Epithelial cell of proximal tubule (primary cell): Measurements from ENCODE around the gene ARID2. TPM values are rescaled to one million over a fixed set of nuclear protein-coding genes. Genes with fewer than 3 reads are reported as not detected.

Experiments used
- DNase-seq: peaks from one replicate; pipeline ENCODE4 v3.0.0-alpha.2; 2011; ENCODE audit warnings: low read depth
- H3K4me3 ChIP-seq: 2 replicates; pipeline ENCODE4 v1.5.1; 2011; ENCODE audit warnings: low read depth, mild to moderate bottlenecking, low read length
- CTCF ChIP-seq: conservative IDR thresholded peaks from 2 replicates; pipeline ENCODE4 v1.5.1; 2012; ENCODE audit warnings: low read depth, mild to moderate bottlenecking, low read length
- total RNA-seq: library from RNA; depleted of rRNA; stranded (reverse); fragments of >200 nt; gene quantifications from 2 replicates; pipeline ENCODE4 v1.2.3, GENCODE V29; 2015

ARID2 gene
- total RNA-seq, 1 donor from 2014 or later = 9.6 TPM

- TF ChIP-seq CTCF = no peak
- no peak overlapping the region for H3K4me3 ChIP-seq
- no peak for DNase-seq
These were observed 24.1 kb upstream of the ARID2 start for GRCh38 chr12:45705404-45705803.

GRCh38 chr12:45707241-45707857, 22.2 kb upstream of the ARID2 start:
- DNase-seq = no peak
- no peak overlapping the region for H3K4me3 ChIP-seq
- TF ChIP-seq CTCF = no peak

GRCh38 chr12:45708363-45708762, 21.1 kb upstream of the ARID2 start:
- no peak overlapping the region for H3K4me3 ChIP-seq
- TF ChIP-seq CTCF = no peak

GRCh38 chr12:45708901-45709300, 20.6 kb upstream of the ARID2 start:
- TF ChIP-seq CTCF = no peak
- DNase-seq = no peak

More at GRCh38 chr12:45708363-45708762, 21.1 kb upstream of the ARID2 start:
- DNase-seq = no peak

GRCh38 chr12:45712319-45712718, 17.2 kb upstream of the ARID2 start:
- H3K4me3 ChIP-seq = no peak overlapping the region
- no peak for TF ChIP-seq CTCF
- DNase-seq = no peak

More at GRCh38 chr12:45708901-45709300, 20.6 kb upstream of the ARID2 start:
- H3K4me3 ChIP-seq = no peak overlapping the region

GRCh38 chr12:45713078-45713477, 16.4 kb upstream of the ARID2 start:
- no peak for TF ChIP-seq CTCF
- DNase-seq = no peak
- no peak overlapping the region for H3K4me3 ChIP-seq

GRCh38 chr12:45718306-45718705, 11.2 kb upstream of the ARID2 start:
- no peak for TF ChIP-seq CTCF
- no peak for DNase-seq
- no peak overlapping the region for H3K4me3 ChIP-seq
